ENCODE data around the gene CDK14. TPM values are rescaled to one million over a fixed set of nuclear protein-coding genes. Genes with fewer than 3 reads are reported as not detected.

The CDK14 gene
- total and polyA plus RNA-seq, 4 donors: 60.9 to 126 (median 82.9) TPM

GRCh38 chr7:91090684-91091083 is 494.6 kb downstream of the CDK14 start:
- Histone ChIP-seq H3K27me3 (ENCODE audit: control insufficient read depth, insufficient read depth, low read length) (no peaks in the 10 kb centered on the region), H3K36me3 (ENCODE audit: control insufficient read depth, insufficient read depth, low read length) (no peaks in the 10 kb centered on the region), H3K4me3 (ENCODE audit: low read depth, low read length) (no peak overlapping the region), H3K4me1 (ENCODE audit: control insufficient read depth, insufficient read depth, low read length) (no peaks in the 10 kb centered on the region), H3K9me3 (ENCODE audit: control insufficient read depth, insufficient read depth, low read length) (no peaks in the 10 kb centered on the region), H3K27ac (ENCODE audit: low read depth, low read length) (no peak overlapping the region)
- WGBS (ENCODE audit: insufficient coverage): 76% methylated on average over 2 of the region's 7 CpGs
- DNase-seq (ENCODE audit: low read depth in 4 of 6, low spot score in 6 of 6): no peak

- H3K36me3 ChIP-seq (ENCODE audit: control insufficient read depth, insufficient read depth, low read length): no peaks in the 10 kb centered on the region
- no peaks in the 10 kb centered on the region for H3K4me1 ChIP-seq (ENCODE audit: control insufficient read depth, insufficient read depth, low read length)
- no peaks in the 10 kb centered on the region for H3K9me3 ChIP-seq (ENCODE audit: control insufficient read depth, insufficient read depth, low read length)
- H3K27me3 ChIP-seq (ENCODE audit: control insufficient read depth, insufficient read depth, low read length): no peaks in the 10 kb centered on the region
- no peak for DNase-seq (ENCODE audit: low read depth in 4 of 6, low spot score in 6 of 6)
- H3K27ac ChIP-seq (ENCODE audit: low read depth, low read length): no peak overlapping the region
- H3K4me3 ChIP-seq (ENCODE audit: low read depth, low read length): no peak overlapping the region
- 100% methylated on average over 1 of the region's 4 CpGs for WGBS (ENCODE audit: insufficient coverage)
These were observed 495.5 kb downstream of the CDK14 start for GRCh38 chr7:91091631-91092030.

DNA sequence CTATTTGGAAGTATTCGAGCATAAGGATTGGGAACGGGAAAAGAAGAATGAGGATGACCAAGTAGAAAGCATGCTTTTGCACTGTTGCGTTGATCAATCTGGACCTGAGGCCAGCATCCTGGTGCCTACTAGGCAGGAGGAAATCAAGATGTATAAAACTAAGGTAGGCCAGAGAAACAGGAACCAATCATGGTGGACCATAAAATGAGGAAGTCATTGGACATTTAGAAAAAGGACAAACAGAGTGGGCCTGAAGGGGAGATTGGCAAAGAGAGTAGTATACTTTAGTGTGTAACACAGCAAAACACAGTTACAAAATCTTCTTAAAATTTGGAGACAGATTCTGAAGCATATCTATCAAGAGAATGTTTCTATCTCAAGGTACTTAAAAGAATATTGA is 497.1 kb downstream of the CDK14 start:
- DNase-seq (ENCODE audit: low read depth in 4 of 6, low spot score in 6 of 6): no peak
- Histone ChIP-seq H3K4me1 (ENCODE audit: control insufficient read depth, insufficient read depth, low read length) (no peaks in the 10 kb centered on the region), H3K36me3 (ENCODE audit: control insufficient read depth, insufficient read depth, low read length) (no peaks in the 10 kb centered on the region), H3K9me3 (ENCODE audit: control insufficient read depth, insufficient read depth, low read length) (no peaks in the 10 kb centered on the region), H3K4me3 (ENCODE audit: low read depth, low read length) (no peak overlapping the region), H3K27ac (ENCODE audit: low read depth, low read length) (no peak overlapping the region), H3K27me3 (ENCODE audit: control insufficient read depth, insufficient read depth, low read length) (no peaks in the 10 kb centered on the region)
- 87% methylated on average over 3 of the region's 3 CpGs for whole genome bisulfite sequencing (ENCODE audit: insufficient coverage)

- no peak overlapping the region for H3K27ac ChIP-seq (ENCODE audit: low read depth, low read length)
- no peaks in the 10 kb centered on the region for H3K9me3 ChIP-seq (ENCODE audit: control insufficient read depth, insufficient read depth, low read length)
- H3K27me3 ChIP-seq (ENCODE audit: control insufficient read depth, insufficient read depth, low read length): no peaks in the 10 kb centered on the region
- no peak overlapping the region for H3K4me3 ChIP-seq (ENCODE audit: low read depth, low read length)
- no CpG with 5 or more reads among the region's 1 CpG for WGBS (ENCODE audit: insufficient coverage)
- no peak for DNase-seq (ENCODE audit: low read depth in 4 of 6, low spot score in 6 of 6)
- no peaks in the 10 kb centered on the region for H3K36me3 ChIP-seq (ENCODE audit: control insufficient read depth, insufficient read depth, low read length)
- no peaks in the 10 kb centered on the region for H3K4me1 ChIP-seq (ENCODE audit: control insufficient read depth, insufficient read depth, low read length)
These were observed 502.4 kb downstream of the CDK14 start for GRCh38 chr7:91098566-91098965.

- whole genome bisulfite sequencing (ENCODE audit: insufficient coverage): 86% methylated on average over 1 of the region's 1 CpG
- no peaks in the 10 kb centered on the region for H3K9me3 ChIP-seq (ENCODE audit: control insufficient read depth, insufficient read depth, low read length)
These were observed 507.2 kb downstream of the CDK14 start for GRCh38 chr7:91103363-91103762.

GRCh38 chr7:91107460-91107859 is 511.3 kb downstream of the CDK14 start:
- WGBS (ENCODE audit: insufficient coverage): 90% methylated on average over 2 of the region's 3 CpGs
- Histone ChIP-seq H3K36me3 (ENCODE audit: control insufficient read depth, insufficient read depth, low read length) (no peaks in the 10 kb centered on the region), H3K4me1 (ENCODE audit: control insufficient read depth, insufficient read depth, low read length) (no peaks in the 10 kb centered on the region), H3K27ac (ENCODE audit: low read depth, low read length) (no peak overlapping the region), H3K4me3 (ENCODE audit: low read depth, low read length) (no peak overlapping the region), H3K27me3 (ENCODE audit: control insufficient read depth, insufficient read depth, low read length) (no peaks in the 10 kb centered on the region), H3K9me3 (ENCODE audit: control insufficient read depth, insufficient read depth, low read length) (no peaks in the 10 kb centered on the region)
- DNase-seq (ENCODE audit: low read depth in 4 of 6, low spot score in 6 of 6): no peak

More at GRCh38 chr7:91103363-91103762, 507.2 kb downstream of the CDK14 start:
- no peaks in the 10 kb centered on the region for H3K36me3 ChIP-seq (ENCODE audit: control insufficient read depth, insufficient read depth, low read length)
- H3K27ac ChIP-seq (ENCODE audit: low read depth, low read length): no peak overlapping the region
- H3K4me1 ChIP-seq (ENCODE audit: control insufficient read depth, insufficient read depth, low read length): no peaks in the 10 kb centered on the region
- no peaks in the 10 kb centered on the region for H3K27me3 ChIP-seq (ENCODE audit: control insufficient read depth, insufficient read depth, low read length)
- DNase-seq (ENCODE audit: low read depth in 4 of 6, low spot score in 6 of 6): no peak
- H3K4me3 ChIP-seq (ENCODE audit: low read depth, low read length): no peak overlapping the region

DNA sequence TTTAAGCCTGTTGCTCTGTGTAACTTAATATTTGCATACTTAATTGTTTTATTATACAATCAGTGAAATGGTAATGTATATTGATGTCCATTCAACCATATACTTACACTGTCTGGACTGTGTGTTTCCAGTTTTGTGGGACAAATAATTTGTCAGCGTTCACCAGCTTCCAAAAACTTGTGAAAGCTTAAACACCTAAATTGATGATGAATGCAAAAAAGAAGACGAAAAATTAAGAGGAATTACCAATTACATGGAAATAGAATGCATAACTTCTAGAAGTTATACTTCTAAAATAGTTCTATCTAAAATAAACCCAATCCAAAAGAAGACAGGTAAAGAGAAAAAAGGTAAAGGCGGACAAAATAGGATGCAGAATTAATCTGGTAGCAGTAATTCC is 513.1 kb downstream of the CDK14 start:
- no peak for DNase-seq (ENCODE audit: low read depth in 4 of 6, low spot score in 6 of 6)
- no CpG with 5 or more reads among the region's 3 CpGs for WGBS (ENCODE audit: insufficient coverage)

DNA sequence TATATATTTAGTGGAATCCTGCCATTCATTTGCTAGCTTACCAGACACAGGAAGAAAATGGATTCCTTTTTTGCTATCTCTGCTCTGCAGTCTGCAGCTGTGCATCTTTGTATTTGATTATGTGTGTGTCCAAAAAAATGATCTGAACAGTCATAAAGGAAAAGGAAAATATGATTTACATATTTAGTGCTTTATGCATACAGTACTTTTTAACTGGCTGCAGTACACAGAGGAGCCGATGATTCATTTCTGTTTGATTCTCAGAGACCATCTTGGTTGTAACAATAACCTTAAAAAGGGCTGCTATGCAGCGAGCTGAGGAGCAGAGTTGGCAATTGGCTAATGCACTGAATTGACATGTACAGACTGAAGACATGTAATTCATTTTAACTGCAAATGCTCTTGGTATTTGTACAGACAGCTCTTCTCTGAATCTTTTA is 516.8 kb downstream of the CDK14 start:
- no peaks in the 10 kb centered on the region for H3K9me3 ChIP-seq (ENCODE audit: control insufficient read depth, insufficient read depth, low read length)
- DNase-seq (ENCODE audit: low read depth in 4 of 6, low spot score in 6 of 6): peak in 2 of 6 donors; percentile 67 to 76

More for the DNA sequence above, 513.1 kb downstream of the CDK14 start:
- no peaks in the 10 kb centered on the region for H3K36me3 ChIP-seq (ENCODE audit: control insufficient read depth, insufficient read depth, low read length)
- H3K27me3 ChIP-seq (ENCODE audit: control insufficient read depth, insufficient read depth, low read length): no peaks in the 10 kb centered on the region
- no peaks in the 10 kb centered on the region for H3K9me3 ChIP-seq (ENCODE audit: control insufficient read depth, insufficient read depth, low read length)
- no peak overlapping the region for H3K4me3 ChIP-seq (ENCODE audit: low read depth, low read length)
- no peak overlapping the region for H3K27ac ChIP-seq (ENCODE audit: low read depth, low read length)
- H3K4me1 ChIP-seq (ENCODE audit: control insufficient read depth, insufficient read depth, low read length): no peaks in the 10 kb centered on the region

GRCh38 chr7:91114232-91114631 is 518.1 kb downstream of the CDK14 start:
- peak in 1 of 6 donors; percentile 72 for DNase-seq (ENCODE audit: low read depth in 4 of 6, low spot score in 6 of 6)
- no peak overlapping the region for H3K4me3 ChIP-seq (ENCODE audit: low read depth, low read length)
- WGBS (ENCODE audit: insufficient coverage): no CpG with 5 or more reads among the region's 6 CpGs
- no peaks in the 10 kb centered on the region for H3K36me3 ChIP-seq (ENCODE audit: control insufficient read depth, insufficient read depth, low read length)
- no peaks in the 10 kb centered on the region for H3K27me3 ChIP-seq (ENCODE audit: control insufficient read depth, insufficient read depth, low read length)
- H3K27ac ChIP-seq (ENCODE audit: low read depth, low read length): no peak overlapping the region
- H3K4me1 ChIP-seq (ENCODE audit: control insufficient read depth, insufficient read depth, low read length): no peaks in the 10 kb centered on the region
- H3K9me3 ChIP-seq (ENCODE audit: control insufficient read depth, insufficient read depth, low read length): no peaks in the 10 kb centered on the region

More for the DNA sequence above, 516.8 kb downstream of the CDK14 start:
- 47% methylated on average over 2 of the region's 2 CpGs for WGBS (ENCODE audit: insufficient coverage)
- H3K4me1 ChIP-seq (ENCODE audit: control insufficient read depth, insufficient read depth, low read length): no peaks in the 10 kb centered on the region
- H3K4me3 ChIP-seq (ENCODE audit: low read depth, low read length): no peak overlapping the region
- H3K36me3 ChIP-seq (ENCODE audit: control insufficient read depth, insufficient read depth, low read length): no peaks in the 10 kb centered on the region
- no peaks in the 10 kb centered on the region for H3K27me3 ChIP-seq (ENCODE audit: control insufficient read depth, insufficient read depth, low read length)
- H3K27ac ChIP-seq (ENCODE audit: low read depth, low read length): no peak overlapping the region

- Histone ChIP-seq H3K36me3 (ENCODE audit: control insufficient read depth, insufficient read depth, low read length) (no peaks in the 10 kb centered on the region), H3K4me3 (ENCODE audit: low read depth, low read length) (no peak overlapping the region), H3K27ac (ENCODE audit: low read depth, low read length) (no peak overlapping the region), H3K9me3 (ENCODE audit: control insufficient read depth, insufficient read depth, low read length) (no peaks in the 10 kb centered on the region), H3K4me1 (ENCODE audit: control insufficient read depth, insufficient read depth, low read length) (peaks cover 3% of the 10 kb centered on the region), H3K27me3 (ENCODE audit: control insufficient read depth, insufficient read depth, low read length) (no peaks in the 10 kb centered on the region)
- peak in 2 of 6 donors; percentile 32 to 63 for DNase-seq (ENCODE audit: low read depth in 4 of 6, low spot score in 6 of 6)
- 24% methylated on average over 7 of the region's 8 CpGs for WGBS (ENCODE audit: insufficient coverage)
These were observed 530.6 kb downstream of the CDK14 start for GRCh38 chr7:91126762-91127161.
